ENCODE data around the gene PPM1M.

DNA sequence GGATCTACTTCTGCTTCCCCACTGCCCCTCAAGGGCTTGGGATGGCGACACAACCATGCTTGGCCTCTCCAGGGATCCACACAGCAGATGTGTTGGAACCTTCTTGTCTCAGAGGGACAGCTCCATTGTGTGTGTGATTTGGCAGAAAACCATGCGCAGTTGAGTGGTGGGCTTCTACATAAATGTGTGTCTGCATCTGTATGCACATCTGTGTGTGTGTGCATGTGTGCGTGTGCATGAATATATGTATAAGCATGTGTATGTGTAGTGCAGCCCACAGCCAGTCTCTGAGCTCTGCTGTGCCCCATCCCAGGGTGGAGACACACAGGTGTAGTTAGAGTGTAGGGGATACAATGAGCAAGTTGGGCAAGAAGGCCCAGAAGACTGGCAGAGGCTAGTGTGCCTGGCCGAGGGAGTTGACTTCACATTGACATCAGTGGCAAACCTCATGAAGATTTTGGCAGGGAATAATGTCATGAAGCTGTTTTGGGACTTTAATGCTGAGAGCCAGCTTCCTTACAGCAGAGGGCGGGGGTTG lies 50.2 kb downstream of the PPM1M start:
- TF ChIP-seq CTCF (IDR thresholded peaks at IDR 0.05): no peak
- no peak for TF ChIP-seq EZH2 (IDR thresholded peaks at IDR 0.05)

All from neural progenitor cell (in vitro differentiated cells).